Measurements from ENCODE around the gene FLT3LG.

- TF ChIP-seq CTCF (IDR thresholded peaks at IDR 0.05; ENCODE audit: low read depth, low read length) (no peak), POLR2A (IDR thresholded peaks at IDR 0.05; ENCODE audit: extremely low read depth, insufficient read length) (peak; percentile 98), MAX (IDR thresholded peaks at IDR 0.05; ENCODE audit: low read depth, low read length) (peak; percentile 60)
These were observed 20.8 kb upstream of the FLT3LG start, which contains the start of gene ALDH16A1 for GRCh38 chr19:49453013-49453756.

Measured in NB4 (cell line).